ENCODE data around the gene ST7L.

- TF ChIP-seq CTCF (IDR thresholded peaks at IDR 0.05), result no peak
- no peak for TF ChIP-seq POLR2A (IDR thresholded peaks at IDR 0.05)
These were observed 37.3 kb downstream of the ST7L start for GRCh38 chr1:112581586-112582192.

Measured in Peyer's patch (tissue), 4 donors.